ENCODE measurements around the gene ENDOD1.

- TF ChIP-seq CTCF (IDR thresholded peaks at IDR 0.05; ENCODE audit: low read depth, low read length, missing input control) (no peak), TAF1 (conservative IDR thresholded peaks at IDR 0.05) (no peak), YY1 (IDR thresholded peaks at IDR 0.05) (no peak), REST (IDR thresholded peaks at IDR 0.05) (no peak), RAD21 (IDR thresholded peaks at IDR 0.05) (no peak), RXRA (IDR thresholded peaks at IDR 0.05) (no peak), NR2F2 (IDR thresholded peaks at IDR 0.05) (no peak), SP1 (IDR thresholded peaks at IDR 0.05) (no peak)
Observed at GRCh38 chr11:95045812-95046211, 43.8 kb upstream of the ENDOD1 start.

Data from liver (tissue), 3 donors.